H1 (cell line): ENCODE data around the gene PRR7. TPM values are rescaled to one million over a fixed set of nuclear protein-coding genes. Genes with fewer than 3 reads are reported as not detected.
A peak's percentile ranks its signal among the peaks of the same experiment; 100 is the strongest.

Experiments used
- CTCF ChIA-PET: fragments of 300-600 bp; sonication (Branson Sonifier 250); formaldehyde crosslinking; loops from one replicate; lab custom pipeline; 2021; ENCODE audit not compliant: partially characterized antibody; lab: Charles Lee
- POLR2A ChIA-PET: fragments of 300-600 bp; sonication (Branson Sonifier 250); formaldehyde crosslinking; loops from one replicate; lab custom pipeline; 2021; ENCODE audit warnings: inconsistent platforms; ENCODE audit not compliant: partially characterized antibody; lab: Charles Lee
- DNase-seq, 2 experiments: peaks; one replicate each; pipeline versions ENCODE4 v3.0.0 to v3.0.0-alpha.2; 2010 to 2022; ENCODE audit warnings: low spot score in 2 of 2, low read depth in 1 of 2, mixed read lengths in 1 of 2
- FAIRE-seq: peaks from 2 replicates; lab custom pipeline; 2011; peaks lifted over from hg19 to GRCh38; lab: Jason Lieb, UNC
- H2AFZ ChIP-seq: 2 replicates; pipeline ENCODE4 v1.8.1; 2012; ENCODE audit warnings: low read length, inconsistent platforms
- H2AK5ac ChIP-seq: 2 replicates; pipeline ENCODE4 v1.6.1; 2013; ENCODE audit warnings: low read depth, low read length
- H2BK120ac ChIP-seq: replicated peaks from 2 replicates; pipeline ENCODE3; 2013; ENCODE audit warnings: low read depth, low read length, inconsistent platforms
- H2BK12ac ChIP-seq: 2 replicates; pipeline ENCODE4 v1.6.1; 2013; ENCODE audit warnings: low read depth, low read length
- H2BK15ac ChIP-seq: 2 replicates; pipeline ENCODE4 v1.6.1; 2013; ENCODE audit warnings: low read length
- H2BK20ac ChIP-seq: 2 replicates; pipeline ENCODE4 v1.6.1; 2013; ENCODE audit warnings: low read length
- H2BK5ac ChIP-seq: 2 replicates; pipeline ENCODE4 v1.6.1; 2013; ENCODE audit warnings: low read depth, low read length
- H3K14ac ChIP-seq: 2 replicates; pipeline ENCODE4 v1.6.1; 2013; ENCODE audit warnings: inconsistent platforms; ENCODE audit not compliant: insufficient read length
- H3K18ac ChIP-seq: 2 replicates; pipeline ENCODE4 v1.6.1; 2013; ENCODE audit warnings: low read length; ENCODE audit errors: extremely low read depth
- H3K23ac ChIP-seq: 2 replicates; pipeline ENCODE4 v1.6.1; 2013; ENCODE audit warnings: inconsistent platforms; ENCODE audit not compliant: insufficient read length
- H3K23me2 ChIP-seq: 2 replicates; pipeline ENCODE4 v1.6.1; 2013; ENCODE audit warnings: low read depth, low read length
- H3K27ac ChIP-seq: 2 replicates; pipeline ENCODE4 v1.6.1; 2011; ENCODE audit warnings: low read depth, low read length, inconsistent platforms
- H3K27me3 ChIP-seq, 4 experiments: replicated peaks in 1 of 4; 1 replicate in 1 of 4; 2 replicates in 3 of 4; pipeline versions ENCODE4 v1.6.1 to v1.8.1; 2011 to 2013; ENCODE audit warnings: low read length in 3 of 4, mild to moderate bottlenecking in 3 of 4, inconsistent platforms in 2 of 4, mixed read lengths in 2 of 4, moderate library complexity in 1 of 4; ENCODE audit not compliant: control insufficient read depth in 3 of 4, insufficient read depth in 3 of 4; ENCODE audit errors: extremely low read depth in 1 of 4
- H3K36me3 ChIP-seq, 4 experiments: 2 replicates each; pipeline versions ENCODE4 v1.6.1 to v1.8.1; 2011 to 2013; ENCODE audit warnings: mild to moderate bottlenecking in 4 of 4, low read length in 3 of 4, moderate library complexity in 2 of 4, control low read depth in 1 of 4, inconsistent platforms in 1 of 4; ENCODE audit not compliant: insufficient read depth in 4 of 4, control insufficient read depth in 2 of 4
- H3K4ac ChIP-seq: replicated peaks from 2 replicates; pipeline ENCODE3; 2013; ENCODE audit warnings: low read length, low read depth, mixed read lengths, inconsistent platforms; ENCODE audit not compliant: insufficient read length
- H3K4me1 ChIP-seq, 4 experiments: replicated peaks in 1 of 4; 1 replicate in 1 of 4; 2 replicates in 3 of 4; pipeline versions ENCODE4 v1.6.1 to v1.8.1; 2011 to 2013; ENCODE audit warnings: low read length in 3 of 4, inconsistent platforms in 2 of 4, mixed read lengths in 1 of 4; ENCODE audit not compliant: insufficient read depth in 4 of 4, control insufficient read depth in 3 of 4
- H3K4me2 ChIP-seq, 2 experiments: 2 replicates each; pipeline versions ENCODE4 v1.6.1 to v1.8.1; 2011 to 2013; ENCODE audit warnings: low read depth in 2 of 2, low read length in 2 of 2, control low read depth in 1 of 2, inconsistent platforms in 1 of 2, mild to moderate bottlenecking in 1 of 2; ENCODE audit not compliant: insufficient read depth in 1 of 2
- H3K4me3 ChIP-seq, 4 experiments: fragments of 200-600, 300-600 bp in 1 of 4; sonication (generic), shearing (Covaris generic), sonication (Bioruptor Twin) in 1 of 4; 2 replicates each; pipeline versions ENCODE4 v1.5.1 to v1.8.1; 2011 to 2016; ENCODE audit warnings: low read length in 4 of 4, low read depth in 3 of 4, control low read depth in 2 of 4, inconsistent platforms in 2 of 4, mild to moderate bottlenecking in 2 of 4, mixed read lengths in 1 of 4, moderate library complexity in 1 of 4; ENCODE audit not compliant: insufficient read depth in 2 of 4; ENCODE audit errors: extremely low read depth in 1 of 4
- H3K56ac ChIP-seq: replicated peaks from 2 replicates; pipeline ENCODE3; 2013; ENCODE audit warnings: low read depth, mild to moderate bottlenecking, mixed read lengths, low read length, inconsistent platforms; ENCODE audit not compliant: insufficient read length
- H3K79me1 ChIP-seq: 2 replicates; pipeline ENCODE4 v1.6.1; 2013; ENCODE audit warnings: low read depth, low read length, control low read depth
- H3K79me2 ChIP-seq, 2 experiments: 2 replicates each; pipeline versions ENCODE4 v1.6.1 to v1.8.1; 2012 to 2013; ENCODE audit warnings: low read length in 2 of 2, mild to moderate bottlenecking in 2 of 2, inconsistent platforms in 1 of 2; ENCODE audit not compliant: insufficient read depth in 2 of 2, control insufficient read depth in 1 of 2
- H3K9ac ChIP-seq, 4 experiments: replicated peaks in 1 of 4; 1 replicate in 1 of 4; 2 replicates in 3 of 4; pipeline versions ENCODE4 v1.6.1 to v1.8.1; 2011 to 2013; ENCODE audit warnings: low read depth in 3 of 4, low read length in 3 of 4, control low read depth in 2 of 4, mild to moderate bottlenecking in 2 of 4, moderate library complexity in 2 of 4, inconsistent platforms in 1 of 4; ENCODE audit errors: extremely low read depth in 1 of 4
- H3K9me3 ChIP-seq, 2 experiments: 2 replicates each; pipeline versions ENCODE4 v1.6.1 to v1.8.1; 2012 to 2013; ENCODE audit warnings: mild to moderate bottlenecking in 2 of 2, moderate library complexity in 2 of 2, control low read depth in 1 of 2, inconsistent platforms in 1 of 2, low read depth in 1 of 2, low read length in 1 of 2, mixed read lengths in 1 of 2; ENCODE audit not compliant: insufficient read depth in 2 of 2
- H4K20me1 ChIP-seq, 2 experiments: replicated peaks in 1 of 2; 2 replicates each; pipeline versions ENCODE3 to v1.8.1; 2011 to 2013; ENCODE audit warnings: inconsistent platforms in 2 of 2, low read length in 2 of 2, mild to moderate bottlenecking in 1 of 2; ENCODE audit not compliant: insufficient read depth in 2 of 2, control insufficient read depth in 1 of 2
- H4K5ac ChIP-seq: 2 replicates; pipeline ENCODE4 v1.6.1; 2013; ENCODE audit warnings: low read length, low read depth, mixed read lengths, inconsistent platforms; ENCODE audit not compliant: insufficient read length
- H4K8ac ChIP-seq: 2 replicates; pipeline ENCODE4 v1.8.0; 2013; ENCODE audit warnings: mild to moderate bottlenecking, moderate library complexity, low read length, inconsistent platforms; ENCODE audit not compliant: insufficient read depth; ENCODE audit errors: extremely low read depth
- H4K91ac ChIP-seq: replicated peaks from 2 replicates; pipeline ENCODE3; 2013; ENCODE audit warnings: low read length, mixed read lengths, inconsistent platforms; ENCODE audit not compliant: insufficient read length
- CBX5 ChIP-seq: fragments of 300-800, 300-1000 bp; sonication (generic); IDR thresholded peaks from 2 replicates; pipeline ENCODE4 v1.7.1; 2016; ENCODE audit warnings: antibody characterized with exemption, low read length, low read depth
- EZH2 ChIP-seq: fragments of 200-600 bp; sonication (generic); IDR thresholded peaks from 2 replicates; pipeline ENCODE4 v1.7.1; 2012; ENCODE audit warnings: low read depth, mild to moderate bottlenecking, moderate library complexity, low read length, inconsistent platforms; ENCODE audit not compliant: severe bottlenecking
- FOSL1 ChIP-seq: IDR thresholded peaks from 2 replicates; pipeline ENCODE4 v1.6.1; 2011; ENCODE audit warnings: mild to moderate bottlenecking, low read depth, low read length, moderate library complexity; ENCODE audit not compliant: insufficient read depth
- KDM4A ChIP-seq: IDR thresholded peaks from one replicate; pipeline ENCODE4 v1.7.1; 2012; ENCODE audit warnings: low read depth, mild to moderate bottlenecking, moderate library complexity, low read length, inconsistent platforms; ENCODE audit not compliant: severe bottlenecking
- NRF1 ChIP-seq: IDR thresholded peaks from 2 replicates; pipeline ENCODE4 v1.6.1; 2011; ENCODE audit warnings: mild to moderate bottlenecking, low read depth, low read length, improper control_type of control experiment
- POU5F1 ChIP-seq: IDR thresholded peaks from 2 replicates; pipeline ENCODE4 v1.6.1; 2011; ENCODE audit warnings: low read depth, mild to moderate bottlenecking, low read length, moderate library complexity
- RXRA ChIP-seq: IDR thresholded peaks from 2 replicates; pipeline ENCODE4 v1.6.1; 2011; ENCODE audit warnings: low read depth, mild to moderate bottlenecking, low read length, moderate library complexity; ENCODE audit not compliant: insufficient read depth
- SIN3A ChIP-seq, 2 experiments: IDR thresholded peaks in 1 of 2; conservative IDR thresholded peaks in 1 of 2; 2 replicates each; pipeline ENCODE4 v1.6.1; 2011 to 2012; ENCODE audit warnings: low read length in 2 of 2, improper control_type of control experiment in 1 of 2, low read depth in 1 of 2, mild to moderate bottlenecking in 1 of 2
- SIX5 ChIP-seq: IDR thresholded peaks from 2 replicates; pipeline ENCODE4 v1.6.1; 2011; ENCODE audit warnings: mild to moderate bottlenecking, low read depth, low read length
- SP1 ChIP-seq: IDR thresholded peaks from 2 replicates; pipeline ENCODE4 v1.6.1; 2011; ENCODE audit warnings: low read depth, low read length
- TAF7 ChIP-seq: optimal IDR thresholded peaks from 2 replicates; pipeline ENCODE3; 2011; ENCODE audit warnings: low read depth, mild to moderate bottlenecking, inconsistent platforms, low read length, moderate library complexity, borderline replicate concordance
- WGBS, 2 experiments: shearing (Covaris generic) in 1 of 2; methylation state at CpG; one replicate each; pipeline versions ENCODE4 v1.1.6 to v1.1.7; 2013 to 2015; ENCODE audit warnings: low lambda C conversion rate in 2 of 2, mixed read lengths in 2 of 2, inconsistent platforms in 1 of 2, low coverage in 1 of 2, missing lambda C conversion rate in 1 of 2; ENCODE audit not compliant: insufficient replicate concordance in 2 of 2, insufficient coverage in 1 of 2, insufficient read length in 1 of 2; ENCODE audit errors: extremely low coverage in 1 of 2, missing lambda C conversion rate in 1 of 2; 5-methylcytosine and 5-hydroxymethylcytosine counted together
- polyA plus RNA-seq, 7 experiments: library from polyadenylated mRNA; depleted of rRNA in 3 of 7; stranded (reverse) in 5 of 7; unstranded in 2 of 7; fragments of >200 nt in 5 of 7; fragments of 200-250 nt in 2 of 7; gene quantifications; 1 replicate in 5 of 7; 2 replicates in 1 of 7; 4 replicates in 1 of 7; pipeline versions ENCODE4 v1.2.1 to v1.2.3, GENCODE V29; 2011 to 2013; ENCODE audit warnings: missing spikeins in 2 of 7, mixed read lengths in 2 of 7
- total RNA-seq: library from RNA; stranded (reverse); fragmentation: NEBNext Ultra II Directional; extraction: Animal tissue kit (Norgen Biotek cat#: 25700); gene quantifications from 2 replicates; pipeline ENCODE4 v1.2.1, GENCODE V29; 2021

The PRR7 gene
- total and polyA plus RNA-seq, 2 of the 8 experiments (the other 6 are each of a cell fraction or from before 2014, with no cell fraction given), result 8.0 to 11.8 TPM

- Histone ChIP-seq H3K4me1 (peaks cover 0 to 11% (median 8%) of the 10 kb centered on the region in 4 experiments; a peak in 5 of 7 replicates), H4K8ac (peak overlapping the region; percentile 17; the same call in 1 of the 2 replicates), H4K20me1 (peaks cover 0 to 4% of the 10 kb centered on the region in 2 experiments), H3K79me1 (no peaks in the 10 kb centered on the region), H2AFZ (no peak overlapping the region), H4K91ac (no peak overlapping the region), H3K4me3 (no peak overlapping the region), H3K23ac (no peak overlapping the region), H3K4ac (no peak overlapping the region), H3K23me2 (no peaks in the 10 kb centered on the region), H2BK20ac (no peak overlapping the region), H3K9me3 (no peaks in the 10 kb centered on the region), H3K36me3 (peaks cover 0 to 10% (median 0%) of the 10 kb centered on the region in 4 experiments; a peak in 1 of 8 replicates), H3K18ac (no peak overlapping the region), H2BK12ac (no peak overlapping the region), H3K4me2 (no peak overlapping the region), H3K27me3 (peaks cover 0 to 3% (median 0%) of the 10 kb centered on the region in 4 experiments; a peak in 3 of 7 replicates), H4K5ac (no peak overlapping the region), H3K9ac (no peak overlapping the region), H3K27ac (no peak overlapping the region), H3K79me2 (no peaks in the 10 kb centered on the region), H2BK120ac (no peak overlapping the region), H3K14ac (no peak overlapping the region), H3K56ac (no peak overlapping the region), H2AK5ac (no peak overlapping the region), H2BK15ac (no peak overlapping the region), H2BK5ac (no peak overlapping the region)
- FAIRE-seq, result no peak
- DNase-seq, result no peak
- WGBS, 2 experiments, result 94% methylated on average over 42 of the region's 47 CpGs; no CpG with 5 or more reads in 1 of the 2 experiments
- CTCF ChIA-PET, result interaction anchor here (0.9 to 20.8 kb wide), 8 partner anchors 14 to 137 kb away, joined by 3 to 306 read pairs (median 9); partner anchors contain the start of gene DBN1
- POLR2A ChIA-PET, result interaction anchor here (1.2 to 65.5 kb wide), 5 partner anchors 11 to 35 kb away, joined by 4 to 3349 read pairs (median 7); partner anchors contain the start of genes DBN1, DDX41, PDLIM7 and PRR7
- TF ChIP-seq KDM4A (no peak), FOSL1 (no peak), TAF7 (no peak), NRF1 (no peak), SIX5 (no peak), RXRA (no peak), CBX5 (no peak), EZH2 (no peak), SP1 (no peak), POU5F1 (no peak), SIN3A (conservative IDR thresholded peaks at IDR 0.05 in 1 of 2, IDR thresholded peaks at IDR 0.05 in 1 of 2; ENCODE audit: low read depth in 1 of 2, low read length in 2 of 2) (no peak)
Measured at GRCh38 chr5:177504086-177505056, 57.8 kb downstream of the PRR7 start.
